H1 (cell line): ENCODE data around the gene ADARB2. TPM values are rescaled to one million over a fixed set of nuclear protein-coding genes. Genes with fewer than 3 reads are reported as not detected.

Experiments
- JUND ChIP-seq: IDR thresholded peaks from 2 replicates; pipeline ENCODE4 v1.6.1; 2011; ENCODE audit warnings: mild to moderate bottlenecking, improper control_type of control experiment, low read length
- SUZ12 ChIP-seq: fragments of 200-600 bp; sonication (generic); IDR thresholded peaks from 2 replicates; pipeline ENCODE4 v1.6.1; 2012; ENCODE audit warnings: mild to moderate bottlenecking, inconsistent platforms, low read length, moderate library complexity, mixed read lengths
- polyA plus RNA-seq, 7 experiments: library from polyadenylated mRNA; depleted of rRNA in 3 of 7; stranded (reverse) in 5 of 7; unstranded in 2 of 7; fragments of >200 nt in 5 of 7; fragments of 200-250 nt in 2 of 7; gene quantifications; 1 replicate in 5 of 7; 2 replicates in 1 of 7; 4 replicates in 1 of 7; pipeline versions ENCODE4 v1.2.1 to v1.2.3, GENCODE V29; 2011 to 2013; ENCODE audit warnings: missing spikeins in 2 of 7, mixed read lengths in 2 of 7
- total RNA-seq: library from RNA; stranded (reverse); fragmentation: NEBNext Ultra II Directional; extraction: Animal tissue kit (Norgen Biotek cat#: 25700); gene quantifications from 2 replicates; pipeline ENCODE4 v1.2.1, GENCODE V29; 2021

Gene ADARB2
- total and polyA plus RNA-seq, 2 of the 8 experiments (the other 6 are each of a cell fraction or from before 2014, with no cell fraction given): 2.2 to 2.8 TPM

DNA sequence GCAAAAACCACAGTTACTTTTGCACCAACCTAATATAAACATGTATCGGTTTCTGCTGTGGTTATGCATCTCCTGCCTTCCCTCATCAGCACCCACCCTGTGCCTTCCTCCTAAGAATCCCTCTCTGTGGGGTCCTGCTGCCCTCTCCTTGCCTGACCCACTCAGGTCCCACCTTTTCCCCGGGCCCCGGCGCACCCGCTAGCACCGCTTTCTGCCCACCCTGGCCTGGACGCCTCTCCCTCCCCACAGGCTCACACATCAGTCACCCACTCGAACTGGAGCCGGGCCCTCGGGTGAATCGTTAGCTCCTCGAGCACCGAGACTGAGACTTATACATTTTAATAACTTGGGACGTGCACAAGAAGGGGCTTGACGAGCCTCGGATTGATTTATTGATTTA, 110.5 kb downstream of the ADARB2 start (continued):
- TF ChIP-seq SUZ12: no peak
- no peak for TF ChIP-seq JUND
- TF ChIP-seq, all 59 proteins: peak for 0
